Mesenchymal stem cell (in vitro differentiated cells and primary cell): ENCODE results near the gene ZNF511.
A peak's percentile ranks its signal among the peaks of the same experiment; 100 is the strongest.

Experiments
- DNase-seq: peaks from one replicate; pipeline ENCODE4 v3.0.0-alpha.2; 2013
- H2AFZ ChIP-seq: one replicate; pipeline ENCODE4 v1.6.1; 2013; ENCODE audit warnings: low read depth, mild to moderate bottlenecking, control low read depth, inconsistent platforms, low read length, moderate library complexity
- H2AK5ac ChIP-seq: 2 replicates; pipeline ENCODE4 v1.6.1; 2013; ENCODE audit warnings: low read length, moderate library complexity, mild to moderate bottlenecking, inconsistent platforms; ENCODE audit not compliant: severe bottlenecking
- H2BK120ac ChIP-seq: one replicate; pipeline ENCODE4 v1.6.1; 2013; ENCODE audit warnings: low read depth, mild to moderate bottlenecking, inconsistent platforms, low read length, moderate library complexity
- H2BK12ac ChIP-seq, 2 experiments: one replicate each; pipeline ENCODE4 v1.6.1; 2013; ENCODE audit warnings: inconsistent platforms in 2 of 2, low read length in 2 of 2, mild to moderate bottlenecking in 2 of 2, moderate library complexity in 2 of 2, control low read depth in 1 of 2
- H2BK15ac ChIP-seq: one replicate; pipeline ENCODE4 v1.6.1; 2013; ENCODE audit warnings: mild to moderate bottlenecking, low read depth, inconsistent platforms; ENCODE audit not compliant: poor library complexity, severe bottlenecking
- H2BK5ac ChIP-seq: 2 replicates; pipeline ENCODE4 v1.6.1; 2013; ENCODE audit warnings: low read depth, mild to moderate bottlenecking, low read length, control low read depth, inconsistent platforms; ENCODE audit not compliant: poor library complexity, severe bottlenecking
- H3K14ac ChIP-seq, 2 experiments: one replicate each; pipeline ENCODE4 v1.6.1; 2013; ENCODE audit warnings: inconsistent platforms in 2 of 2, low read length in 2 of 2, control low read depth in 1 of 2, mild to moderate bottlenecking in 1 of 2, moderate library complexity in 1 of 2
- H3K18ac ChIP-seq, 2 experiments: one replicate each; pipeline ENCODE4 v1.6.1; 2013; ENCODE audit warnings: inconsistent platforms in 2 of 2, low read length in 2 of 2, control low read depth in 1 of 2, low read depth in 1 of 2, mild to moderate bottlenecking in 1 of 2
- H3K23ac ChIP-seq, 2 experiments: one replicate each; pipeline ENCODE4 v1.6.1; 2013; ENCODE audit warnings: inconsistent platforms in 2 of 2, low read length in 2 of 2, mild to moderate bottlenecking in 2 of 2, moderate library complexity in 2 of 2, control low read depth in 1 of 2
- H3K27ac ChIP-seq: 2 replicates; pipeline ENCODE4 v1.5.1; 2013; ENCODE audit warnings: mild to moderate bottlenecking, moderate library complexity, low read length, control low read depth, inconsistent platforms; ENCODE audit not compliant: poor library complexity, severe bottlenecking
- H3K27me3 ChIP-seq, 2 experiments: 2 replicates each; pipeline versions ENCODE4 v1.6.1 to v1.7.0; 2013; ENCODE audit warnings: low read length in 2 of 2, mild to moderate bottlenecking in 2 of 2, moderate library complexity in 2 of 2, control low read depth in 1 of 2, inconsistent platforms in 1 of 2; ENCODE audit not compliant: control insufficient read depth in 1 of 2, insufficient read depth in 1 of 2
- H3K36me3 ChIP-seq, 2 experiments: 2 replicates each; pipeline versions ENCODE4 v1.6.1 to v1.7.0; 2013; ENCODE audit warnings: low read length in 2 of 2, control low read depth in 1 of 2, inconsistent platforms in 1 of 2, low read depth in 1 of 2, mild to moderate bottlenecking in 1 of 2; ENCODE audit not compliant: insufficient read depth in 2 of 2, control insufficient read depth in 1 of 2
- H3K4ac ChIP-seq, 2 experiments: one replicate each; pipeline ENCODE4 v1.6.1; 2013; ENCODE audit warnings: inconsistent platforms in 2 of 2, low read length in 2 of 2, mild to moderate bottlenecking in 2 of 2, moderate library complexity in 2 of 2, control low read depth in 1 of 2, low read depth in 1 of 2
- H3K4me1 ChIP-seq: 2 replicates; pipeline ENCODE4 v1.6.1; 2013; ENCODE audit warnings: low read depth, low read length, control low read depth; ENCODE audit not compliant: control insufficient read depth, insufficient read depth
- H3K4me2 ChIP-seq: 2 replicates; pipeline ENCODE4 v1.6.1; 2013; ENCODE audit warnings: low read length, mild to moderate bottlenecking, inconsistent platforms; ENCODE audit not compliant: poor library complexity, severe bottlenecking
- H3K4me3 ChIP-seq, 2 experiments: 2 replicates each; pipeline versions ENCODE4 v1.5.1 to v1.7.0; 2013; ENCODE audit warnings: low read length in 2 of 2, mild to moderate bottlenecking in 2 of 2, control low read depth in 1 of 2, low read depth in 1 of 2; ENCODE audit not compliant: insufficient read depth in 1 of 2
- H3K79me1 ChIP-seq: replicated peaks from 2 replicates; pipeline ENCODE4 v1.6.1; 2013; ENCODE audit warnings: mild to moderate bottlenecking, control low read depth, low read length, inconsistent platforms; ENCODE audit not compliant: poor library complexity, severe bottlenecking
- H3K9ac ChIP-seq: 2 replicates; pipeline ENCODE4 v1.7.0; 2013; ENCODE audit warnings: mild to moderate bottlenecking, low read length, moderate library complexity
- H3K9me3 ChIP-seq: 2 replicates; pipeline ENCODE4 v1.7.0; 2013; ENCODE audit warnings: mild to moderate bottlenecking, low read length; ENCODE audit not compliant: control insufficient read depth
- H4K8ac ChIP-seq: one replicate; pipeline ENCODE4 v1.6.1; 2013; ENCODE audit warnings: inconsistent platforms, mild to moderate bottlenecking, low read length, moderate library complexity
- H4K91ac ChIP-seq: one replicate; pipeline ENCODE4 v1.6.1; 2013; ENCODE audit warnings: mild to moderate bottlenecking, low read length, inconsistent platforms
- WGBS: methylation state at CpG from one replicate; pipeline ENCODE4 v1.1.7; 2013; ENCODE audit warnings: mixed read lengths; 5-methylcytosine and 5-hydroxymethylcytosine counted together

Gene ZNF511

GRCh38 chr10:133338080-133339071 lies 29.7 kb downstream of the ZNF511 start:
- no peak overlapping the region for H2BK12ac ChIP-seq
- peak overlapping the region in 1 of 2 experiments; percentile 6 for H3K14ac ChIP-seq
- no peak overlapping the region for H2BK5ac ChIP-seq
- H4K91ac ChIP-seq: peak overlapping the region; percentile 21
- H3K27me3 ChIP-seq: peaks cover 36 to 70% of the 10 kb centered on the region in 2 experiments
- no peak overlapping the region for H4K8ac ChIP-seq
- no peak overlapping the region for H2BK15ac ChIP-seq
- H3K79me1 ChIP-seq: no peaks in the 10 kb centered on the region
- no peak overlapping the region for H2BK120ac ChIP-seq
- no peak overlapping the region for H2AK5ac ChIP-seq
- no peak overlapping the region for H3K4me2 ChIP-seq
- peaks cover 0 to 5% of the 10 kb centered on the region in 2 experiments for H3K36me3 ChIP-seq
- H3K4me1 ChIP-seq: peaks cover 24% of the 10 kb centered on the region
- no peak overlapping the region for H3K9ac ChIP-seq
- DNase-seq: no peak
- H3K4ac ChIP-seq: no peak overlapping the region
- no peak overlapping the region for H2AFZ ChIP-seq
- WGBS: 85% methylated on average over 10 of the region's 10 CpGs
- H3K9me3 ChIP-seq: no peaks in the 10 kb centered on the region
- H3K4me3 ChIP-seq: peak overlapping the region in 1 of 2 experiments; percentile 26
- no peak overlapping the region for H3K18ac ChIP-seq
- H3K23ac ChIP-seq: no peak overlapping the region
- H3K27ac ChIP-seq: no peak overlapping the region

- H2BK120ac ChIP-seq: no peak overlapping the region
- no peak overlapping the region for H4K8ac ChIP-seq
- H2BK12ac ChIP-seq: no peak overlapping the region
- no peak overlapping the region for H3K18ac ChIP-seq
- no peak overlapping the region for H3K27ac ChIP-seq
- no peak overlapping the region for H2BK5ac ChIP-seq
- H4K91ac ChIP-seq: no peak overlapping the region
- DNase-seq: no peak
- H3K4me2 ChIP-seq: no peak overlapping the region
- no peak overlapping the region for H3K14ac ChIP-seq
- H3K9me3 ChIP-seq: no peaks in the 10 kb centered on the region
- H3K23ac ChIP-seq: no peak overlapping the region
- H2BK15ac ChIP-seq: no peak overlapping the region
- H3K79me1 ChIP-seq: no peaks in the 10 kb centered on the region
- no peak overlapping the region for H3K4ac ChIP-seq
- peaks cover 27 to 75% of the 10 kb centered on the region in 2 experiments for H3K27me3 ChIP-seq
- H3K4me3 ChIP-seq: no peak overlapping the region
- no peak overlapping the region for H3K9ac ChIP-seq
- WGBS: 88% methylated on average over 13 of the region's 13 CpGs
- no peak overlapping the region for H2AK5ac ChIP-seq
- peaks cover 24% of the 10 kb centered on the region for H3K4me1 ChIP-seq
- H2AFZ ChIP-seq: no peak overlapping the region
- peaks cover 0 to 5% of the 10 kb centered on the region in 2 experiments for H3K36me3 ChIP-seq
Observed at GRCh38 chr10:133339708-133340380, 31.1 kb downstream of the ZNF511 start.

GRCh38 chr10:133341983-133342382 lies 33.3 kb downstream of the ZNF511 start:
- Histone ChIP-seq H3K4me3 (no peak overlapping the region), H3K27me3 (peaks cover 16 to 71% of the 10 kb centered on the region in 2 experiments), H3K36me3 (no peaks in the 10 kb centered on the region), H3K27ac (no peak overlapping the region), H3K79me1 (no peaks in the 10 kb centered on the region), H3K4me1 (peaks cover 5% of the 10 kb centered on the region), H2BK120ac (no peak overlapping the region), H3K14ac (no peak overlapping the region), H4K8ac (no peak overlapping the region), H3K9ac (no peak overlapping the region), H2AK5ac (no peak overlapping the region), H3K9me3 (no peaks in the 10 kb centered on the region), H2BK15ac (no peak overlapping the region), H3K18ac (no peak overlapping the region), H2BK12ac (no peak overlapping the region), H2AFZ (no peak overlapping the region), H4K91ac (no peak overlapping the region), H3K23ac (no peak overlapping the region), H3K4me2 (no peak overlapping the region), H2BK5ac (no peak overlapping the region), H3K4ac (no peak overlapping the region)
- 88% methylated on average over 4 of the region's 4 CpGs for WGBS
- no peak for DNase-seq

- H2BK15ac ChIP-seq: no peak overlapping the region
- no peak overlapping the region for H3K9ac ChIP-seq
- H3K4me1 ChIP-seq: peaks cover 5% of the 10 kb centered on the region
- no peak overlapping the region for H3K18ac ChIP-seq
- no peak overlapping the region for H4K8ac ChIP-seq
- H3K27ac ChIP-seq: no peak overlapping the region
- no peak overlapping the region for H3K4me3 ChIP-seq
- no peak overlapping the region for H3K4me2 ChIP-seq
- no peak overlapping the region for H2BK120ac ChIP-seq
- 87% methylated on average over 7 of the region's 8 CpGs for WGBS
- H2AK5ac ChIP-seq: no peak overlapping the region
- H3K79me1 ChIP-seq: no peaks in the 10 kb centered on the region
- no peak overlapping the region for H3K4ac ChIP-seq
- H2AFZ ChIP-seq: no peak overlapping the region
- H3K9me3 ChIP-seq: no peaks in the 10 kb centered on the region
- no peak overlapping the region for H2BK12ac ChIP-seq
- no peak for DNase-seq
- H3K14ac ChIP-seq: no peak overlapping the region
- H3K23ac ChIP-seq: no peak overlapping the region
- H2BK5ac ChIP-seq: no peak overlapping the region
- H3K36me3 ChIP-seq: no peaks in the 10 kb centered on the region
- H3K27me3 ChIP-seq: peaks cover 8 to 69% of the 10 kb centered on the region in 2 experiments
- H4K91ac ChIP-seq: no peak overlapping the region
Observed at GRCh38 chr10:133342942-133343341, 34.2 kb downstream of the ZNF511 start.
